A549 (cell line): ENCODE results near the gene RECQL.

Source experiments
- CTCF ChIP-seq: fragments of >200 bp; sonication (Bioruptor Twin); formaldehyde crosslinking; IDR thresholded peaks from 3 replicates; pipeline ENCODE4 v1.5.1; 2016
- ELK1 ChIP-seq: fragments of 150-350 bp; IDR thresholded peaks from 2 replicates; pipeline ENCODE4 v1.6.1; 2014; ENCODE audit warnings: low read depth, mild to moderate bottlenecking, low read length
- GATA3 ChIP-seq: IDR thresholded peaks from 2 replicates; pipeline ENCODE4 v1.6.1; 2012; ENCODE audit warnings: borderline replicate concordance
- JUN ChIP-seq, 2 experiments: fragments of >200 bp; sonication (Bioruptor Twin); formaldehyde crosslinking; IDR thresholded peaks; 2 replicates in 1 of 2; 3 replicates in 1 of 2; pipeline ENCODE4 v1.6.1; 2016 to 2017
- MAX ChIP-seq: IDR thresholded peaks from 2 replicates; pipeline ENCODE4 v1.6.1; 2012
- MAZ ChIP-seq: fragments of 150-350 bp; IDR thresholded peaks from 2 replicates; pipeline ENCODE4 v1.6.1; 2014; ENCODE audit warnings: antibody characterized with exemption, low read depth, low read length, borderline replicate concordance
- MYC ChIP-seq: IDR thresholded peaks from 2 replicates; pipeline ENCODE4 v1.6.1; 2012; ENCODE audit warnings: mild to moderate bottlenecking, inconsistent platforms, low read length, improper control_type of control experiment, borderline replicate concordance
- NPAS2 ChIP-seq: fragments of 250-450 bp; sonication (Bioruptor Pico); IDR thresholded peaks from 2 replicates; pipeline ENCODE4 v1.8.0; 2022; ENCODE audit warnings: mild to moderate bottlenecking, moderate library complexity, borderline replicate concordance
- NR3C1 ChIP-seq: fragments of >200 bp; sonication (Bioruptor Twin); formaldehyde crosslinking; IDR thresholded peaks from 3 replicates; pipeline ENCODE4 v1.6.1; 2017
- POLR2A ChIP-seq: IDR thresholded peaks from 2 replicates; pipeline ENCODE4 v1.6.1; 2012; ENCODE audit warnings: mild to moderate bottlenecking, low read length
- RAD21 ChIP-seq, 2 experiments: fragments of >200 bp in 1 of 2; sonication (Bioruptor Twin) in 1 of 2; formaldehyde crosslinking in 1 of 2; IDR thresholded peaks in 1 of 2; conservative IDR thresholded peaks in 1 of 2; 2 replicates in 1 of 2; 3 replicates in 1 of 2; pipeline ENCODE4 v1.6.1; 2012 to 2018; ENCODE audit warnings: inconsistent platforms in 1 of 2
- RCOR1 ChIP-seq: fragments of 150-350 bp; IDR thresholded peaks from 2 replicates; pipeline ENCODE4 v1.6.1; 2014; ENCODE audit warnings: antibody characterized with exemption, low read length, low read depth
- RNF2 ChIP-seq: fragments of 200-600 bp; sonication (generic); IDR thresholded peaks from 2 replicates; pipeline ENCODE4 v1.6.1; 2016; ENCODE audit warnings: low read depth, mild to moderate bottlenecking, antibody characterized with exemption, moderate library complexity, borderline replicate concordance
- USF2 ChIP-seq: fragments of 450-650 bp; IDR thresholded peaks from 2 replicates; pipeline ENCODE4 v1.6.1; 2014; ENCODE audit warnings: antibody characterized with exemption

GRCh38 chr12:21502164-21502496 is 695 bp upstream of the RECQL start:
- TF ChIP-seq POLR2A (no peak), CTCF (no peak), RCOR1 (no peak), NPAS2 (CRISPR knock-in tag) (no peak), ELK1 (no peak), JUN (IDR thresholded peaks at IDR 0.05) (no peak), MAX (no peak), MAZ (no peak), MYC (no peak), GATA3 (no peak), RNF2 (no peak), NR3C1 (no peak), USF2 (no peak), RAD21 (conservative IDR thresholded peaks at IDR 0.05 in 1 of 2, IDR thresholded peaks at IDR 0.05 in 1 of 2) (no peak)
